Nephron (organoid): ENCODE data around the gene ABLIM3.

Experiments
- H3K27ac Mint-ChIP-seq, 3 experiments: 2 replicates each; pipeline ENCODE4 v1.8.0; 2020; ENCODE audit warnings: mixed read lengths in 3 of 3, mild to moderate bottlenecking in 2 of 3, moderate library complexity in 1 of 3
- H3K27me3 Mint-ChIP-seq: 2 replicates; pipeline ENCODE4 v1.8.0; 2021; ENCODE audit warnings: low read depth, mild to moderate bottlenecking, moderate library complexity, mixed read lengths
- H3K36me3 Mint-ChIP-seq: 2 replicates; pipeline ENCODE4 v1.8.0; 2020; ENCODE audit warnings: low read depth, mixed read lengths
- H3K4me1 Mint-ChIP-seq: 2 replicates; pipeline ENCODE4 v1.8.0; 2020; ENCODE audit warnings: mixed read lengths
- H3K4me3 Mint-ChIP-seq, 3 experiments: 2 replicates each; pipeline ENCODE4 v1.8.0; 2020; ENCODE audit warnings: mild to moderate bottlenecking in 3 of 3, mixed read lengths in 3 of 3, moderate library complexity in 2 of 3
- H3K9me3 Mint-ChIP-seq: 2 replicates; pipeline ENCODE4 v1.8.0; 2020; ENCODE audit warnings: mixed read lengths
- CTCF ChIP-seq, 3 experiments: fragments of 200-600 bp; sonication (generic); IDR thresholded peaks; one replicate each; pipeline ENCODE4 v1.5.0; 2021; ENCODE audit warnings: antibody characterized with exemption in 3 of 3; ENCODE audit not compliant: unreplicated experiment in 3 of 3

Gene ABLIM3

GRCh38 chr5:149223081-149223848, 82.0 kb downstream of the ABLIM3 start:
- Mint-ChIP-seq H3K27ac (peak overlapping the region in 1 of 3 experiments; percentile 11), H3K36me3 (no peaks in the 10 kb centered on the region), H3K27me3 (no peaks in the 10 kb centered on the region), H3K4me1 (peaks cover 23% of the 10 kb centered on the region), H3K9me3 (no peaks in the 10 kb centered on the region), H3K4me3 (no peak overlapping the region)
- no peak for TF ChIP-seq CTCF (IDR thresholded peaks at IDR 0.05; ENCODE audit: unreplicated experiment in 3 of 3)

GRCh38 chr5:149224282-149224681, 83.0 kb downstream of the ABLIM3 start:
- TF ChIP-seq CTCF (IDR thresholded peaks at IDR 0.05; ENCODE audit: unreplicated experiment in 3 of 3): no peak
- H3K27me3 Mint-ChIP-seq: no peaks in the 10 kb centered on the region
- no peak overlapping the region for H3K4me3 Mint-ChIP-seq
- no peaks in the 10 kb centered on the region for H3K36me3 Mint-ChIP-seq
- H3K4me1 Mint-ChIP-seq: peaks cover 29% of the 10 kb centered on the region
- no peaks in the 10 kb centered on the region for H3K9me3 Mint-ChIP-seq
- H3K27ac Mint-ChIP-seq: no peak overlapping the region

GRCh38 chr5:149227168-149227826, 86.0 kb downstream of the ABLIM3 start:
- Mint-ChIP-seq H3K27ac (peak overlapping the region in 1 of 3 experiments; percentile 40), H3K27me3 (no peaks in the 10 kb centered on the region), H3K36me3 (no peaks in the 10 kb centered on the region), H3K9me3 (no peaks in the 10 kb centered on the region), H3K4me3 (no peak overlapping the region), H3K4me1 (peaks cover 26% of the 10 kb centered on the region)
- TF ChIP-seq CTCF (IDR thresholded peaks at IDR 0.05; ENCODE audit: unreplicated experiment in 3 of 3): no peak

GRCh38 chr5:149228618-149229297, 87.5 kb downstream of the ABLIM3 start:
- peak; percentile 50 to 55 (median 51) for TF ChIP-seq CTCF (IDR thresholded peaks at IDR 0.05; ENCODE audit: unreplicated experiment in 3 of 3)
- Mint-ChIP-seq H3K4me1 (peaks cover 31% of the 10 kb centered on the region), H3K27ac (peak overlapping the region; percentile 50 to 63 (median 58)), H3K27me3 (peaks cover 8% of the 10 kb centered on the region), H3K4me3 (no peak overlapping the region), H3K9me3 (no peaks in the 10 kb centered on the region), H3K36me3 (no peaks in the 10 kb centered on the region)

GRCh38 chr5:149229298-149229937, 88.1 kb downstream of the ABLIM3 start:
- H3K36me3 Mint-ChIP-seq: no peaks in the 10 kb centered on the region
- peak in 1 of 3 experiments; percentile 1 for TF ChIP-seq CTCF (IDR thresholded peaks at IDR 0.05; ENCODE audit: unreplicated experiment in 3 of 3)
- peak overlapping the region; percentile 50 to 63 (median 63) for H3K27ac Mint-ChIP-seq
- peaks cover 15% of the 10 kb centered on the region for H3K27me3 Mint-ChIP-seq
- peak overlapping the region in 2 of 3 experiments; percentile 67 to 80 for H3K4me3 Mint-ChIP-seq
- H3K9me3 Mint-ChIP-seq: no peaks in the 10 kb centered on the region
- peaks cover 36% of the 10 kb centered on the region for H3K4me1 Mint-ChIP-seq
